PC-3 (cell line): ENCODE results near the gene APOBEC2.

Experiments
- CTCF ChIP-seq: fragments of 300-600 bp; sonication (generic); conservative IDR thresholded peaks from 2 replicates; pipeline ENCODE4 v1.5.1; 2017; ENCODE audit warnings: antibody characterized with exemption, low read depth, mild to moderate bottlenecking, low read length
- EZH2 ChIP-seq: fragments of 300-600 bp; sonication (generic); IDR thresholded peaks from one replicate; pipeline ENCODE4 v1.6.1; 2017; ENCODE audit warnings: antibody characterized with exemption, mild to moderate bottlenecking, low read length; ENCODE audit not compliant: unreplicated experiment
- EZH2phosphoT487 ChIP-seq: fragments of 300-600 bp; sonication (generic); IDR thresholded peaks from 2 replicates; pipeline ENCODE4 v1.6.1; 2018; ENCODE audit warnings: mild to moderate bottlenecking, antibody characterized with exemption, low read length, borderline replicate concordance

- TF ChIP-seq CTCF, result no peak
- no peak for TF ChIP-seq EZH2phosphoT487
- no peak for TF ChIP-seq EZH2
Observed at GRCh38 chr6:41063884-41064285, 10.9 kb downstream of the APOBEC2 start.
